Panc1 (cell line): ENCODE data around the gene BAZ2B. TPM values are rescaled to one million over a fixed set of nuclear protein-coding genes. Genes with fewer than 3 reads are reported as not detected.

Experiments used
- ATAC-seq: fragments of 200-7000 bp; cut with Tn5 transposase; 2 replicates; pipeline ENCODE4 v1.9.1; 2020; ENCODE audit warnings: mild to moderate bottlenecking, moderate library complexity
- BruUV-seq: library from RNA; stranded (reverse); fragments of 400-500 nt; replicated peaks from 2 replicates; lab custom pipeline; 2021; lab: Mats Ljungman, UMichigan
- CTCF ChIA-PET: fragments of 300-600 bp; sonication (Branson Sonifier 250); formaldehyde crosslinking; loops from one replicate; lab custom pipeline; 2022; ENCODE audit warnings: antibody characterized with exemption; lab: Charles Lee
- POLR2A ChIA-PET: fragments of 300-600 bp; sonication (Branson Sonifier 250); formaldehyde crosslinking; loops from one replicate; lab custom pipeline; 2022; ENCODE audit warnings: antibody characterized with exemption; lab: Charles Lee
- DNase-seq: peaks from one replicate; pipeline ENCODE4 v3.0.0-alpha.2; 2010; ENCODE audit warnings: low read depth, low spot score
- H3K27ac ChIP-seq: 2 replicates; pipeline ENCODE4 v1.5.1; 2011; ENCODE audit warnings: mild to moderate bottlenecking, low read length, inconsistent platforms
- H3K27me3 ChIP-seq: fragments of 200-500 bp; sonication (Bioruptor generic); 2 replicates; pipeline ENCODE4 v1.6.0; 2014; ENCODE audit warnings: low read length, inconsistent platforms; ENCODE audit not compliant: control insufficient read depth, insufficient read depth
- H3K36me3 ChIP-seq: fragments of 200-500 bp; sonication (Bioruptor generic); 2 replicates; pipeline ENCODE4 v1.5.1; 2014; ENCODE audit warnings: inconsistent platforms, mild to moderate bottlenecking, low read length, moderate library complexity; ENCODE audit not compliant: control insufficient read depth, insufficient read depth
- H3K4me1 ChIP-seq: 2 replicates; pipeline ENCODE4 v1.5.1; 2011; ENCODE audit warnings: inconsistent platforms, mild to moderate bottlenecking, low read length, moderate library complexity; ENCODE audit not compliant: control insufficient read depth, insufficient read depth
- H3K4me3 ChIP-seq, 2 experiments: 2 replicates each; pipeline ENCODE4 v1.5.1; 2011 to 2012; ENCODE audit warnings: low read depth in 2 of 2, low read length in 2 of 2, mild to moderate bottlenecking in 2 of 2, inconsistent platforms in 1 of 2, moderate library complexity in 1 of 2
- H3K9me3 ChIP-seq: fragments of 200-500 bp; sonication (Bioruptor generic); 2 replicates; pipeline ENCODE4 v1.5.1; 2014; ENCODE audit warnings: low read depth, mild to moderate bottlenecking, inconsistent platforms, low read length, moderate library complexity; ENCODE audit not compliant: control insufficient read depth, insufficient read depth
- POLR2AphosphoS5 ChIP-seq: IDR thresholded peaks from 2 replicates; pipeline ENCODE4 v1.6.1; 2012; ENCODE audit warnings: mild to moderate bottlenecking, low read depth, low read length, moderate library complexity
- REST ChIP-seq, 2 experiments: IDR thresholded peaks; 2 replicates each; pipeline ENCODE4 v1.6.1; 2011 to 2012; ENCODE audit warnings: low read depth in 2 of 2, control low read depth in 1 of 2, low read length in 1 of 2, mild to moderate bottlenecking in 1 of 2, moderate library complexity in 1 of 2; ENCODE audit not compliant: insufficient read depth in 1 of 2
- SIN3A ChIP-seq: IDR thresholded peaks from 2 replicates; pipeline ENCODE4 v1.6.1; 2012; ENCODE audit warnings: low read depth, mild to moderate bottlenecking, low read length, moderate library complexity, borderline replicate concordance; ENCODE audit not compliant: insufficient read depth
- TCF7L2 ChIP-seq: IDR thresholded peaks from 2 replicates; pipeline ENCODE4 v1.6.1; 2011; ENCODE audit warnings: mild to moderate bottlenecking, low read depth, low read length, inconsistent platforms
- in situ Hi-C: cut with HindIII; loops from 2 replicates; pipeline ENCODE4 v1.10.0; 2016; ENCODE audit warnings: low sequenced_read_pairs, low pct_unique_long_range_greater_than_20kb
- intact Hi-C: fragments of 100-400 bp; cut with micrococcal nuclease; formaldehyde crosslinking; loops from one replicate; pipeline ENCODE4 v1.10.0; 2022; ENCODE audit not compliant: unreplicated experiment
- total RNA-seq: library from RNA; stranded (reverse); gene quantifications from one replicate; pipeline ENCODE4 v1.2.1, GENCODE V29; 2021; ENCODE audit not compliant: unreplicated experiment
- TF ChIP-seq, protein P1 (sequence below): fragments of 450-650 bp; IDR thresholded peaks from 2 replicates; pipeline ENCODE4 v1.5.1; 2017; ENCODE audit warnings: mild to moderate bottlenecking

The BAZ2B gene
- total RNA-seq, 1 experiment from 2014 or later, result 38.6 TPM

GRCh38 chr2:159620796-159621195, 4.4 kb upstream of the BAZ2B start:
- DNase-seq, result no peak
- Histone ChIP-seq H3K9me3 (no peaks in the 10 kb centered on the region), H3K36me3 (no peaks in the 10 kb centered on the region), H3K4me1 (peaks cover 9% of the 10 kb centered on the region; the same call in 1 of the 2 replicates), H3K27ac (no peak overlapping the region), H3K4me3 (no peak overlapping the region), H3K27me3 (no peaks in the 10 kb centered on the region)
- in situ Hi-C loops, result loop anchor here (25.0 kb wide), 1 partner anchor 92 kb away; the partner anchor contains the start of gene MARCHF7
- BruUV-seq, result no TSS peak
- TF ChIP-seq TCF7L2 (no peak), REST (IDR thresholded peaks at IDR 0.05; ENCODE audit: insufficient read depth in 1 of 2, low read depth in 2 of 2, low read length in 1 of 2) (no peak), POLR2AphosphoS5 (no peak), SIN3A (no peak)
- TF ChIP-seq, protein P1, sequence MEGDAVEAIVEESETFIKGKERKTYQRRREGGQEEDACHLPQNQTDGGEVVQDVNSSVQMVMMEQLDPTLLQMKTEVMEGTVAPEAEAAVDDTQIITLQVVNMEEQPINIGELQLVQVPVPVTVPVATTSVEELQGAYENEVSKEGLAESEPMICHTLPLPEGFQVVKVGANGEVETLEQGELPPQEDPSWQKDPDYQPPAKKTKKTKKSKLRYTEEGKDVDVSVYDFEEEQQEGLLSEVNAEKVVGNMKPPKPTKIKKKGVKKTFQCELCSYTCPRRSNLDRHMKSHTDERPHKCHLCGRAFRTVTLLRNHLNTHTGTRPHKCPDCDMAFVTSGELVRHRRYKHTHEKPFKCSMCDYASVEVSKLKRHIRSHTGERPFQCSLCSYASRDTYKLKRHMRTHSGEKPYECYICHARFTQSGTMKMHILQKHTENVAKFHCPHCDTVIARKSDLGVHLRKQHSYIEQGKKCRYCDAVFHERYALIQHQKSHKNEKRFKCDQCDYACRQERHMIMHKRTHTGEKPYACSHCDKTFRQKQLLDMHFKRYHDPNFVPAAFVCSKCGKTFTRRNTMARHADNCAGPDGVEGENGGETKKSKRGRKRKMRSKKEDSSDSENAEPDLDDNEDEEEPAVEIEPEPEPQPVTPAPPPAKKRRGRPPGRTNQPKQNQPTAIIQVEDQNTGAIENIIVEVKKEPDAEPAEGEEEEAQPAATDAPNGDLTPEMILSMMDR, result no peak
- ChIA-PET CTCF (no interaction called here), POLR2A (no interaction called here)
- no peak for ATAC-seq
- intact Hi-C loops, result no loop called here

GRCh38 chr2:159617646-159618045, 1.3 kb upstream of the BAZ2B start:
- no TSS peak for BruUV-seq
- H3K27me3 ChIP-seq, result no peaks in the 10 kb centered on the region
- no peaks in the 10 kb centered on the region for H3K36me3 ChIP-seq
- CTCF ChIA-PET, result no interaction called here
- intact Hi-C loops, result loop anchor here (5.0 kb wide), 1 partner anchor 95 kb away; the partner anchor contains the start of gene MARCHF7
- no peaks in the 10 kb centered on the region for H3K9me3 ChIP-seq
- peak overlapping the region in 1 of 2 experiments; percentile 86; a peak in 3 of 4 replicates for H3K4me3 ChIP-seq
- peak overlapping the region; percentile 49; the same call in 1 of the 2 replicates for H3K27ac ChIP-seq
- ATAC-seq (no peak), DNase-seq (no peak)
- H3K4me1 ChIP-seq, result peaks cover 20% of the 10 kb centered on the region; the same call in 1 of the 2 replicates
- no peak for TF ChIP-seq TCF7L2
- TF ChIP-seq, protein P1, result no peak
- no peak for TF ChIP-seq POLR2AphosphoS5
- no peak for TF ChIP-seq SIN3A
- no peak for TF ChIP-seq REST (IDR thresholded peaks at IDR 0.05; ENCODE audit: insufficient read depth in 1 of 2, low read depth in 2 of 2, low read length in 1 of 2)
- in situ Hi-C loops, result loop anchor here (25.0 kb wide), 1 partner anchor 95 kb away; the partner anchor contains the start of gene MARCHF7
- POLR2A ChIA-PET, result interaction anchor here (0.6 to 0.7 kb wide), 3 partner anchors 63 to 434 kb away, joined by 3 read pairs; no protein-coding TSS in a partner anchor
